ENCODE data around the gene DSCAML1.
"Not testable (repeated sequence)": the region's sequence is repeated elsewhere in the genome, so short reads cannot be mapped to it uniquely, and the experiment has no call there.

Gene DSCAML1

GRCh38 chr11:117818041-117818873 lies 21.2 kb upstream of the DSCAML1 start:
- DNase-seq (ENCODE audit: low read depth, low spot score), result no peak

GRCh38 chr11:117817368-117818040 lies 20.5 kb upstream of the DSCAML1 start:
- no peak for DNase-seq (ENCODE audit: low read depth, low spot score)

- DNase-seq (ENCODE audit: low read depth, low spot score), result no peak
Observed at GRCh38 chr11:117816846-117817367, 19.9 kb upstream of the DSCAML1 start.

GRCh38 chr11:117816151-117816741 lies 19.2 kb upstream of the DSCAML1 start:
- no peak for DNase-seq (ENCODE audit: low read depth, low spot score)

- no peak for DNase-seq (ENCODE audit: low read depth, low spot score)
Observed at GRCh38 chr11:117815262-117815803, 18.3 kb upstream of the DSCAML1 start.

GRCh38 chr11:117814766-117815261 lies 17.8 kb upstream of the DSCAML1 start:
- no peak for DNase-seq (ENCODE audit: low read depth, low spot score)

GRCh38 chr11:117814204-117814765 lies 17.3 kb upstream of the DSCAML1 start:
- no peak for DNase-seq (ENCODE audit: low read depth, low spot score)

GRCh38 chr11:117810056-117810451 lies 13.0 kb upstream of the DSCAML1 start:
- not testable (repeated sequence) for DNase-seq (ENCODE audit: low read depth, low spot score)

- DNase-seq (ENCODE audit: low read depth, low spot score), result no peak
Observed at GRCh38 chr11:117809236-117810055, 12.4 kb upstream of the DSCAML1 start.

GRCh38 chr11:117808784-117809183 lies 11.8 kb upstream of the DSCAML1 start:
- no peak for DNase-seq (ENCODE audit: low read depth, low spot score)

GRCh38 chr11:117807482-117808327 lies 10.7 kb upstream of the DSCAML1 start:
- DNase-seq (ENCODE audit: low read depth, low spot score), result no peak

GRCh38 chr11:117806846-117807245 lies 9.8 kb upstream of the DSCAML1 start:
- DNase-seq (ENCODE audit: low read depth, low spot score), result no peak

GRCh38 chr11:117805045-117805444 lies 8.0 kb upstream of the DSCAML1 start:
- DNase-seq (ENCODE audit: low read depth, low spot score), result no peak

GRCh38 chr11:117803896-117804295 lies 6.9 kb upstream of the DSCAML1 start:
- no peak for DNase-seq (ENCODE audit: low read depth, low spot score)

- DNase-seq (ENCODE audit: low read depth, low spot score), result no peak
Observed at GRCh38 chr11:117799634-117800033, 2.6 kb upstream of the DSCAML1 start.

- DNase-seq (ENCODE audit: low read depth, low spot score), result no peak
Observed at GRCh38 chr11:117796456-117796871, 552 bp downstream of the DSCAML1 start.

- no peak for DNase-seq (ENCODE audit: low read depth, low spot score)
Observed at GRCh38 chr11:117795638-117796455, 1.2 kb downstream of the DSCAML1 start.

- DNase-seq (ENCODE audit: low read depth, low spot score), result no peak
Observed at GRCh38 chr11:117794772-117795629, 2.0 kb downstream of the DSCAML1 start.

All from brain pericyte (primary cell).